Stimulated activated CD4-positive, alpha-beta T cell treated with anti-CD3 and anti-CD28 coated beads, Interleukin-12 subunit alpha, Interleukin-12 subunit beta, amount 100 ng/mL, for 4 hours (primary cell): Measurements from ENCODE around the gene KCNS3.

Experiments
- DNase-seq: peaks from one replicate; pipeline ENCODE4 v3.0.0-alpha.2; 2020

KCNS3 gene

GRCh38 chr2:17878281-17879136, at the start of gene KCNS3:
Gene KCNS3 (plus strand): TSS chr2:17878667. CDS start chr2:17931009, 52,342 bp downstream.
- no peak for DNase-seq

GRCh38 chr2:17830053-17831034, 48.1 kb upstream of the KCNS3 start:
- peak; percentile 25 for DNase-seq

GRCh38 chr2:17835516-17835915, 43.0 kb upstream of the KCNS3 start:
- no peak for DNase-seq

- no peak for DNase-seq
Measured at GRCh38 chr2:17839959-17840358, 38.5 kb upstream of the KCNS3 start.

GRCh38 chr2:17843457-17843856, 35.0 kb upstream of the KCNS3 start:
- DNase-seq = no peak

- DNase-seq = no peak
Measured at GRCh38 chr2:17845806-17846205, 32.7 kb upstream of the KCNS3 start.

DNA sequence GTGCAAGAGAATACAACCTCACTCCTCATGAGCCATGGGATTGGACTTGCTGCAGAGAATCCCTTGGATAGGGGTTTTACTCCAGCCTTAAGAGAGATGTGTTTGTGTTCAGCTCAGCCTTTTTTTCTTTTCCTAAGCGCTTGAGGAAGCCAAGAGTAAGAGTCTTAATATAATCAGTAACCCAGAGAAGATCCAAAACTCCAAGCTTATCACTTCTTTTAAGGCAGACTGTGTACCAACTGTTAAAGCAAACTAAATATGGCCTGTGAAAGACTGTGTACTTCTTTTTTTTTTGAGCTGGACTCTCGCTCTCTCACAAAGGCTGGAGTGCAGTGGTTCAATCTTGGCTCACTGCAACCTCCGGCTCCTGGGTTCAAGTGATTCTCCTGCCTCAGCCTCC, 31.8 kb upstream of the KCNS3 start:
- no peak for DNase-seq

GRCh38 chr2:17847236-17847635, 31.2 kb upstream of the KCNS3 start:
- no peak for DNase-seq

DNA sequence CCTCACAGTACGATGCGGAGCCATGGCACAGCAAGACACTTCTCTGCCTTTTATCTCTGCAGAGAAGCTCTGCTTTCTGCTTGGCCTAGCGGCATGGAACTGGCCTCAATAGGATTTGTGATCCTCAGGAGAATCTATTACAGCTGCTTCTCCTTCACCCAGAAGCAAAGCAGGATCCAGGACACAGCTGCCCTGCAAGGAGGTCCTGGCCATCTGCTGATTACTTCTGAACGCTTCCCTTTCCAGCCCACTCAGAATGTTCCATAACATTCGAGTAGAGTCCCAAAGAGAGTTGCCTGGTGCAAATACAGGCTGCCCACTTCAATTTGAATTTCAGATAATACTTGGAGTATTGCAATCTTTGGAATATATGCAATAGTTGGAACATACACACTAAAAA, 29.2 kb upstream of the KCNS3 start:
- no peak for DNase-seq

- no peak for DNase-seq
Measured at GRCh38 chr2:17850151-17850550, 28.3 kb upstream of the KCNS3 start.

GRCh38 chr2:17851731-17852585, 26.5 kb upstream of the KCNS3 start:
- peak; percentile 1 for DNase-seq

DNA sequence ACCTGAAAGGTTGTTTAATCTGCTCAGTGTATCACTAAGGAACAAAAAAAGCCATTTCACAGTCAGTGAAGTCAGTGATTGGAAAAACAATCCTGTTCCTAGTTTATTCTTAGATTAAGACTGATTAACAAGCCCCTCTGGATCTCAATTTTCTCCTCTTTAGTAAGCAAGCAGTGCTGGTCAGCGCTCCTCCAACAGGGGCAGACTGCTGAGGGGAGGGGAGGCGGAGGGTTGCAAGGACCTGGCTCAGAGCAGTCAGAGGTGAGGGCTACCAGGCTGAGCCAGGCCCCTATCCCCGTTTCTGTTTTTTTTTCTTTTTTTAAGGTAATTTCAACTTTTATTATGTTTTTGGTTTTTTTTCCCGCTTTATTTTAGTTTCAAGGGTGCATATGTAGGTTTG, 24.7 kb upstream of the KCNS3 start:
- DNase-seq = no peak

DNA sequence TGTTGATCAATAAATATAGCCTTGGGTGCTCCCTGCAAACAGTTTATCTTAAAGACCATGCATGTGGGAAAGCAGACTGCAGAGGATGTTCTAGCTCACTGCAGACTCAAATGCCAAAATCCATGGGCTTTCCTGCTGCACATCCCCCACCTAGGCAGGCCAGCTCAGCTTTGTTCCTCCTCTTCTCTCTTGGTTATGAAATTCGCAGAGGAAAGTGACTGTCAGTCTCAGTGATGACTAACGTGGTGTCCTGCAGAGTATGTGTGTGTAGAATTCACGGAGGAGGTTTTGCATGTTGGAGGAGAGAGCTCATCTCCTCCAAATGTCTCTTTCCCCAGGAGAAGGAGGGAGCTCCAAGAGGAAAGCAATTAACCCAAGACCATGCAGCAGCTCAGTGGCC, 21.4 kb upstream of the KCNS3 start:
- no peak for DNase-seq

DNA sequence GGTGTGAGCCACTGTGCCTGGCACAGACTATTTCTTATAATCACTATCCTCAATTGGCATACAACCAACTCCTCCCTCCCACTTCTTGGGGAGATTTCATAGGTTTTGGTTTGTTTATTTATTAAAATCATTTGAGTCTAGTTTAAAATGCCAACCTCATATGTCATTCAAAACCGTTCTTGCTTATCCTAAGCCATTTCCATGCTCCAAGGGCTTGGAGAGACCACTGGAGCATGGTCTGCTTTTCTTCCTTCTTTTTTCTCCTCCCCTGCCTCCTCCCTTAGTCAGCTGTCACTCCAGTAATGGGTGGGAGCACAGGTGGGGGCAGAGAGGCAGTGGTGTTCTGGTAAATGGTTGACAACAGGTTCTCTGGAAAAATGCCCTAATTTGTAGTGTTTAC, 20.4 kb upstream of the KCNS3 start:
- no peak for DNase-seq

DNA sequence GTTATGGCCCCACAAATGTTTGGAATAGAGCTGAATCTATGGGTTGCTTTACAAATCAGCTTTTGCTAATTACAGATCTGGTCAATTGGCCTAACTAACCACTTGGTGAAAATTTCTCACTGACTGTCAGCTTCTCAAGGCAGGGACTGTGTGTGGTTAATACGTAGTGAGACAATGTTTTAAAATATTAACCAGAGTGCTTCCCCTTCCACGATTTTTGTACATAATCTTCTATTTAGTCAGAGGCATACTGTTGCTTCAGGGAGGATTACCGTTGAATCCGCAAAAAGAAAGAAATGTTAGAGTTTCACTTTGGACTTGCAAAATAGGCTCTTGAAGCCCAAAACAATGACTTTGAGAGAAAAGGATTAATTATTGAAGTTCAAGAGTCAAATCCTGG, 14.9 kb upstream of the KCNS3 start:
- no peak for DNase-seq

- DNase-seq = no peak
Measured at GRCh38 chr2:17864676-17865075, 13.8 kb upstream of the KCNS3 start.

- DNase-seq = no peak
Measured at GRCh38 chr2:17867133-17867532, 11.3 kb upstream of the KCNS3 start.

DNA sequence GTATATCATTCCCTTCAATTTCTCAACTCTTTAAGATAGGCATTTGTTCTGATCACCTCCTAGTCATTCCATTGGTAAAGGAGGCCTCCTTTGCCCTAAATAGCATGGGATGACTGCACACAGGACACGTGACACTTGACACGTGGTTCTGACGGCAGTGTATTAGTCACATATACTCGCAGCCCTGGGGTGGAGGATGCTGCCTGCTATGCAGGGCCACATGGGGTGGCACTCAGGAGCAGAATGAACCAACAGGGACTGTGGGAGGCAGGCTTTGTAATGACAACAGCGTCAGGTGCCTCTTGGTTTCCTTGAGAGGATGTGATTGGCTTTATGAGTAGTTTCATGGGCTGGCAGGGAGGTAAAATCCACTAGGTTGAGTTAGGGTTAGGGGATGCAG, 9.3 kb upstream of the KCNS3 start:
- no peak for DNase-seq

DNA sequence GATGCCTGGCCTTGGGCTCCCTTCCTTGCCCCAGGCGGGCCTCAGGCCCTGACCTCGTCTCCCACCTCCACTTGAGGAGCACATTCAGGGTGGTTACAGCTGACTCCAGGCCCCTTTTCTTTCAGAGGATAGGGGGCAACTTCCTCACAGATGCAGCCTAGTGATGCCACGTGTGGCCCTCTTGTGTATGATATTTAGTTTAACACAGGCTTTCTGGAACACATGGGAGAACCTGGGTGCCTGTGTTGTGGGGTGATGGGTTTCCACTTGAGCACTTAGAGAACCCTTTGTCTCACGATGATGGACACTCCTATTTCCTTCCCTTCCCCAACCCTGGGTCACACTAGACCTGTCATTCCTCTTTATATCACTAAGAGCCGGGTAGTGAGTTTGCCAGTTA, 6.8 kb upstream of the KCNS3 start:
- DNase-seq = no peak

GRCh38 chr2:17873021-17873420, 5.4 kb upstream of the KCNS3 start:
- no peak for DNase-seq

GRCh38 chr2:17876590-17876989, 1.9 kb upstream of the KCNS3 start:
- no peak for DNase-seq

DNA sequence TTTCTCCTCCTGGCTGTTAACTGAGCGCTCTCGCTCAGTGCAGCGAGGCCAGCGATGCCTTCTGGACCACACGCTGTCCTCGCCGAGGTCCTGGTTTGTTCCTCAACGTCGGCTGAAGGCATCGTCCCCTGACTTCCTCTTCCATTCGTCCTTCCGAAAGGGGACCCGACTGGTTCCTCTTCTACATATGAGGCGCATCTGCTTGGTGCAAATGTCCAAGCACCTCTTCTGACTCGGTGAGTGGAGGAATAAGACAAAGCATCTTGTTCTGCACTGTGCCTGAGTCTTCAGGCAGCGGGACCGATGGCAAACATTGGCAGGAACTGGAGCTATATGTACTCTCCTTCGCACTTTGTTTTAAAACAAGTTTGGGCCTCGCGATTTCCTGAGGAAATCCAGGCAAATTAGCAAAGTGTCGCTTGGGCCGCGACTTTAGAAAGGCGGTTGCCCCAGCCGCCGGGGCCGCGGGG, 621 bp upstream of the KCNS3 start:
- no peak for DNase-seq
